Activated naive CD8-positive, alpha-beta T cell treated with anti-CD3 and anti-CD28 coated beads, Interleukin-2, amount 50 U/mL, for 24 hours (primary cell): ENCODE data around the gene BPIFB2.

ENCODE experiments used
- ATAC-seq: fragments of 150-1000 bp; cut with Tn5 transposase; one replicate; pipeline ENCODE4 v1.10.0; 2021
- DNase-seq: peaks from one replicate; pipeline ENCODE4 v3.0.0; 2021
- H3K27ac Mint-ChIP-seq: one replicate; pipeline ENCODE4 v1.8.0; 2021; ENCODE audit warnings: mild to moderate bottlenecking, mixed read lengths
- H3K27me3 Mint-ChIP-seq: one replicate; pipeline ENCODE4 v1.8.0; 2021; ENCODE audit warnings: mixed read lengths
- H3K36me3 Mint-ChIP-seq: one replicate; pipeline ENCODE4 v1.8.0; 2021; ENCODE audit warnings: low read depth, mixed read lengths
- H3K4me1 Mint-ChIP-seq: one replicate; pipeline ENCODE4 v1.8.0; 2021; ENCODE audit warnings: mixed read lengths
- H3K4me3 Mint-ChIP-seq: one replicate; pipeline ENCODE4 v1.8.0; 2021; ENCODE audit warnings: mild to moderate bottlenecking, moderate library complexity, mixed read lengths
- H3K9me3 Mint-ChIP-seq: one replicate; pipeline ENCODE4 v1.8.0; 2021; ENCODE audit warnings: mixed read lengths

Gene BPIFB2

DNA sequence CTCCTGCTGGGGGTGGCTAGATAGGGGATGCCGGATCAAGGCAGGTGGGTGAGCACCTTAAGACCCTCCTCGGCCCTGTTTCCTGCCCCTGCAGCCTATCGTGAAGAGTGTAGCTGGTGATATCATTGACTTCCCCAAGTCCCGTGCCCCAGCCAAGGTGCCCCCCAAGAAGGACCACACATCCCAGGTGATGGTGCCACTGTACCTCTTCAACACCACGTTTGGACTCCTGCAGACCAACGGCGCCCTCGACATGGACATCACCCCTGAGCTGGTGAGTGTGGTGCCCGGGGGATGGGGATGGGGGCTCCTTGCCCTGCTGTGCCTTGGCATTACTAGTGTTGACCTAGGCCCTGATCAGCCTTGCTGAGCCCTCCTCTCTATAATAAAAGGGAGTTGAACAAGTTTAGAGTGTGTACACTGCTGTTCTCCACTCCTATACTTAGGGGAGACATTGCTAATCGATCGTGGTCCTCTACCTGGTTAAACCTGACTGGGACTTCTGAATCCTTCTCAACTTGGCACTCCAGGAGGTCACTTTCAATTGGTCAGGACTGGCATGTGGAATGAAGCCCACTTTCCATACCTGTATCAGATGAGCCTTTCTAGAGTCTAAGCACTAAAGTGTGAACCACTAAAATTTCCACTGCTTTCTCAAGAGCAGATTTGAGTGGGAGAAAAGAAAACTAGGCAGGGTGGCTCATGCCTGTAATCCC lies 57.2 kb downstream of the BPIFB2 start:
- H3K9me3 Mint-ChIP-seq, result no peaks in the 10 kb centered on the region
- no peak overlapping the region for H3K4me3 Mint-ChIP-seq
- no peaks in the 10 kb centered on the region for H3K27me3 Mint-ChIP-seq
- H3K36me3 Mint-ChIP-seq, result no peaks in the 10 kb centered on the region
- ATAC-seq (no peak), DNase-seq (no peak)
- no peak overlapping the region for H3K27ac Mint-ChIP-seq
- H3K4me1 Mint-ChIP-seq, result peaks cover 3% of the 10 kb centered on the region

DNA sequence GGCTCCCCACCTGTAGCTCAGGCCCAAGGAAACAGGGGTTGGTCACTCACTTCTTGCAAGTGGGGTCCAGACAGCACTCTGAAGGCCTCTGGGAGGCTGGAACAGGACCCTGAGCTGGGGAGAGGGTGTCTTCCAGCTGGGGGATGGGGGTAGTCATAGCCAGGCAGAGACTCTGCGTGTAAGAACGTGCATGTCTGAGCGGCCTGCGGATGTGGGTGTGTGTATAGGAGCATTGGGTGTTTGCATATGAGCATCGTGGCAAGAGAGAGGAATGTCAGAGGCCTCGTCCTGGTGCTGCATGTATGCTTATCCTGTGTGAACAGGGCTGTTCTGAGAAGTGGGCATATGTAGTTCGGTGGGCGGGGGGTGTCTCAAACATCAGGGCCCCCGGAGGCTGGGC lies 58.3 kb downstream of the BPIFB2 start:
- ATAC-seq, result no peak
- DNase-seq, result no peak
- Mint-ChIP-seq H3K36me3 (no peaks in the 10 kb centered on the region), H3K27ac (no peak overlapping the region), H3K9me3 (no peaks in the 10 kb centered on the region), H3K27me3 (no peaks in the 10 kb centered on the region), H3K4me1 (peaks cover 3% of the 10 kb centered on the region), H3K4me3 (no peak overlapping the region)

DNA sequence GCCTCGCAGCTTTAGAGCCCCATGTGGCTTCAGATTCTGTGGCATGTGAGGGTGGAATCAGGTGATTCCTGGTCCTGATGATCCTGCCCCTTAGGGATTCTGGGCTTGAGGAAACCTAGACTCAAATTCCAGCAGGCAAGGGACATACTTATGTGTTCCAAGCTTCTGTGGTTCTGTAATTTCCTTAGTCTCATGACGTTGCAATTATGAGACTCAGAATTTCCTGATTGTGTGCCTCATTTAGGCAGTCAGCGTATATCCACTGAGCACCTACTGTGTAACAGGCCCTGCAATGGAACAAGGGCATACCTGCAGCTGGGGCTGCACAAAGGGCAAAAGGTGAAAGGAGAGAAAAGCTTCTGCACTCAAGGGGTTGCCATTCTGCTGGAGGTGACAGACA lies 60.3 kb downstream of the BPIFB2 start:
- H3K27me3 Mint-ChIP-seq, result no peaks in the 10 kb centered on the region
- peaks cover 3% of the 10 kb centered on the region for H3K4me1 Mint-ChIP-seq
- H3K4me3 Mint-ChIP-seq, result no peak overlapping the region
- DNase-seq, result no peak
- ATAC-seq, result no peak
- no peaks in the 10 kb centered on the region for H3K36me3 Mint-ChIP-seq
- H3K27ac Mint-ChIP-seq, result no peak overlapping the region
- H3K9me3 Mint-ChIP-seq, result no peaks in the 10 kb centered on the region

DNA sequence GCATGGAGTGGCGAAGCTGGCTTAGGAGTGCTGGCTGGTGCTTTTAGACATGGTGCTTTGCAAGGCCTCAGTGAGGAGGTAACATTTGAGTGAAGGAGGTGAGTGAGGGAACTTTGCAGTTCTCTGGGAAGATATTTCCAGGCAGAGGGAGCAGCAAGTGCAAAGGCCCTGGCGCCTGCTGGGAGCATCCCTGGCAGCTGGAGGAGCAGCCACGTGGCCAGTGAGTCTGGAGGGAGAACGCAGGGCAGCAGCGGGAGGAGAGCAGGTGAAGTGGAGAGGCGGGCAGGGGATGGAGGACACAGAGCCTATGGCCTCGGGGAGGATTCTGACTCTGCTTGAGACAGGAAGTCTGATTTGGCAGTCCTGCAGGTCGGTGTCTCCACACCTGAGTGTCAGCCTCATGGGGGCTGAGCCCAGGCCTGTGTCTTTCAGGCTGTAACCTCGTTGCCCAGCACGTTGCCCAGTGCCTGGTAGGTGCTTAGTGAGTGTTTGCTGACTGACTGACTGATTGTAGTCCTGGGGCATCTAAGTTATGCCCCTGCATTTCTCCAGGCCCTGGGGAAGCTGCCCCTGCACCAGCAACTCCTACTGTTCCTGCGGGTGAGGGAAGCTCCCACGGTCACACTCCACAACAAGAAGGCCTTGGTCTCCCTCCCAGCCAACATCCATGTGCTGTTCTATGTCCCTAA lies 60.9 kb downstream of the BPIFB2 start:
- H3K4me3 Mint-ChIP-seq, result no peak overlapping the region
- peaks cover 3% of the 10 kb centered on the region for H3K4me1 Mint-ChIP-seq
- ATAC-seq (no peak), DNase-seq (no peak)
- H3K27me3 Mint-ChIP-seq, result no peaks in the 10 kb centered on the region
- no peak overlapping the region for H3K27ac Mint-ChIP-seq
- H3K36me3 Mint-ChIP-seq, result no peaks in the 10 kb centered on the region
- H3K9me3 Mint-ChIP-seq, result no peaks in the 10 kb centered on the region

DNA sequence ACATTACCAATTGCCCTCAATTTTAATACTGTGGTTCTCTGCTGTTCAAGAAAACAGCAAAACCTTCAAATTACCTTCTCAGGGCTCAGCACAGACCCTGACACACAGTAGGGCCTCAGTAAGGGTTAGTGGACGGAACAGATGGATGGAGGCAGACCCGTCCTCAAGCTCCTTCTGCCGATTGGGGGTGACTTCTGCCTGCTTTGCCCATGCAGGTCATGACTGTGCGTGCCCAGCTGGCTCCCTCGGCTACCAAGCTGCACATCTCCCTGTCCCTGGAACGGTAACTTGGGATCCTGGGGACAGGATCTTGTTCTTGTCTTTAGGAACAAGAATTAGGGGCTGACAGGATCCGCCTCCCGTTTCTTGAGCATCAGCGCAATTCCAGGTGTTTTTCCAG lies 62.2 kb downstream of the BPIFB2 start:
- ATAC-seq (no peak), DNase-seq (no peak)
- H3K36me3 Mint-ChIP-seq, result no peaks in the 10 kb centered on the region
- H3K9me3 Mint-ChIP-seq, result no peaks in the 10 kb centered on the region
- H3K27ac Mint-ChIP-seq, result no peak overlapping the region
- no peaks in the 10 kb centered on the region for H3K27me3 Mint-ChIP-seq
- peaks cover 3% of the 10 kb centered on the region for H3K4me1 Mint-ChIP-seq
- H3K4me3 Mint-ChIP-seq, result no peak overlapping the region

DNA sequence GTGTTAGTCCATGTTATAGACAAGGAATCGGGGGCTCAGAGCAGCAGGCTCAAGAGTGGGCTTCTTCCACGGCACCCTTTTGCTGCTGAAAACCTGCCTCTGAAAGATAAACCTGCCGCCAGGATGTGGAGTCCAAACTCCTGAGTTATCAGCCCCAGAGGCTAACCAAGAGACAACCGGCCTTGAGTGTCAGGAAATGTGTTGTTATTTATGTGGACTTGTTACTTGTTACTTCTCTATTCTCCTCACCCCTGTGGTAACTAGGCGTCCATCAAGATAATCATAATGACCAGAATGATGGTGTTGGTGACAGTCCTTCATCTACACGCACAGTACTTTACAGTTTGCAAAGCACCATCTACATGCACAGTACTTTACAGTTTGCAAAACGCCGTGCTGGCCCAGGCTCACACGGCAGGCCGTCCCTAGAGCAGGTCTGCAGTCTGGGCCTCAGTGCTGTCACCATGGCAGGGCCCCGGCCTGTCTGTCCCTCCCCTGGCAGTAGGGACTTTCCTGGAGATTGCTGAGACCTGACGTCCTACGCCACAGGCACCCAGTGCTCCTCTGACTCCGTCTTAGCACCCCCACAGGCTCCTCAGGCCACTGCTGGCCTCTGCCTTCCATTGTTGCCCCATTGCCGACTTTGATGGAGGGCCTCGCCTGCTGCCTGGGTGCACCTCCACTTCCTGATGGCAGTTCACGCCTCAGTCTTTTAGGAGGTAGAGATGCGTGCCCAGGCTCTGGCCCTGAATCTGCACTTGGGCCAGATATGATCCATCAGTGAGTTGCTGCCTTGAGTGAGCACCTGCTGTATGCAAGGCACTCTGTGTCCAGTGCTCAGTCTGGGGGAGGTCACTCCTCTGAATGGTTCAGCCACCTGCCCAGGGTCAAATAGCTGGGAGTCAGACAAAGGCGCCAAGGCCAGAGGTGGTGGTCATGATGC lies 62.9 kb downstream of the BPIFB2 start:
- no peak for DNase-seq
- no peak overlapping the region for H3K27ac Mint-ChIP-seq
- no peaks in the 10 kb centered on the region for H3K27me3 Mint-ChIP-seq

DNA sequence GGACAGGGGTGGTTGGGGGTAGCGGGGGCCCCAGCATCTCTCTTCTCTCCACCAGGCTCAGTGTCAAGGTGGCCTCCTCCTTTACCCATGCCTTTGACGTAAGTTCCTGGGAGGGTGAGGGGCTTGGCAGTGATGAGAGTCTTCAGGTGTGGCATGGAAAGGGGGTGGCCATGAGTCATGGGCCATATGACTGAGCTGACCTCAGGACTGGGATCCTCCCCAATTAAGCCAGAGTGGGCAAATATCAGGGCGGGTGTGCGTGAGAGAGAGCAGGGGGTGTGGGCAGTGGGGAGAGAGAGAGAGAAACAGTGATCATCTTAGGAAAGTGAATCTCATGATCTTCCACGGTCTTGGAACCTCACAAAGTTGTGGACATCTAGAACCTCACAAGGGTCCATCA lies 63.7 kb downstream of the BPIFB2 start:
- Mint-ChIP-seq H3K4me3 (no peak overlapping the region), H3K9me3 (no peaks in the 10 kb centered on the region), H3K27ac (no peak overlapping the region), H3K4me1 (peaks cover 3% of the 10 kb centered on the region), H3K36me3 (no peaks in the 10 kb centered on the region), H3K27me3 (no peaks in the 10 kb centered on the region)
- ATAC-seq, result no peak
- no peak for DNase-seq

More for the DNA sequence above, 62.9 kb downstream of the BPIFB2 start:
- Mint-ChIP-seq H3K9me3 (no peaks in the 10 kb centered on the region), H3K4me1 (peaks cover 3% of the 10 kb centered on the region), H3K36me3 (no peaks in the 10 kb centered on the region), H3K4me3 (no peak overlapping the region)
- ATAC-seq, result no peak

DNA sequence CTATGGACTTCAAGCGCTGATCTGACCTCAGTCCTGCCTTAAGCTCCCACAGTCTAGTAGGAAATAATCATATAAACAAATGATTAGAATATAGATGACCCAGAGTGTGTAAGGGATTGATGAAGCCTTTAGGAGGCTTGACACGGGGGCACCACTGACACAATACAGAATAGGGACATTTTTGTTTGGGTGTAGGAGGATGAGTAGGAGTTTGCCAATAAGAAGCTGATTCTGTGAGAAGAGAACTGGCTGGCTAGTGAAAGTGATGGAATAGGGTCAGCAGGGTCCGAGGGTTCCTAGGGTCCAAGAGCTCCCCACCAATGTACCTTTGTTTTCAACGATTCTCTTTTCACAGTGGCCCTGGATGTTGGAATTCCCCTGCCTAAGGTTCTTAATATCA lies 64.9 kb downstream of the BPIFB2 start:
- ATAC-seq, result no peak
- Mint-ChIP-seq H3K4me1 (peaks cover 3% of the 10 kb centered on the region), H3K4me3 (no peak overlapping the region), H3K27me3 (no peaks in the 10 kb centered on the region), H3K36me3 (no peaks in the 10 kb centered on the region), H3K27ac (no peak overlapping the region), H3K9me3 (no peaks in the 10 kb centered on the region)
- no peak for DNase-seq

DNA sequence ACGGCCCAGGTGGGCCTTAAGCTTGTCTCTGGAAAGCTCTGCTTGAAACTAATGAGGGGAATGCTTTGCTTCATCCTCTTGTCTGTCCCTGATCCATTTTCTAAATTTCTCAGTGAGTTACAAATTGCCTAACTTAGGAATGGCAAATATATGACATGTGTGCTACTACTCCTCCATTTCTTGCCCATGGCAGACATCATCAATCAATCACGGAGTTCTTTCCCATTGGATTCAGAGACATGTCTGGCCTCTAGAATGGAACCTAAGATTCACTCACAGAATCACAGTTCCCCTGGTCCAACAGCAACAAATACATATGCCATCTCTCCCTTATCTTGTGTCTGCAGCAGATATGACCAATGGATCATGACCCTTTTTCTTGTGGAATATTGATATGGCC lies 65.3 kb downstream of the BPIFB2 start:
- DNase-seq (no peak), ATAC-seq (no peak)
- no peaks in the 10 kb centered on the region for H3K27me3 Mint-ChIP-seq
- H3K9me3 Mint-ChIP-seq, result no peaks in the 10 kb centered on the region
- no peaks in the 10 kb centered on the region for H3K36me3 Mint-ChIP-seq
- no peak overlapping the region for H3K4me3 Mint-ChIP-seq
- H3K27ac Mint-ChIP-seq, result no peak overlapping the region
- H3K4me1 Mint-ChIP-seq, result peaks cover 3% of the 10 kb centered on the region
